ACC112 (cell line): ENCODE data around the gene CTTNBP2.

Experiments
- H2AFZ ChIP-seq: fragments of 200-600 bp; sonication (generic); one replicate; pipeline ENCODE4 v1.6.0; 2017; ENCODE audit warnings: antibody characterized with exemption, low read length; ENCODE audit not compliant: unreplicated experiment
- H3K27ac ChIP-seq: fragments of 200-600 bp; sonication (generic); 2 replicates; pipeline ENCODE4 v1.5.1; 2014; ENCODE audit warnings: low read depth, mild to moderate bottlenecking, antibody characterized with exemption, low read length, moderate library complexity
- H3K27me3 ChIP-seq: fragments of 200-600 bp; sonication (generic); 2 replicates; pipeline ENCODE4 v1.6.1; 2014; ENCODE audit warnings: mild to moderate bottlenecking, antibody characterized with exemption, low read length, moderate library complexity, mixed read lengths; ENCODE audit not compliant: insufficient read depth
- H3K36me3 ChIP-seq: fragments of 200-600 bp; sonication (generic); 2 replicates; pipeline ENCODE4 v1.6.1; 2016; ENCODE audit warnings: mild to moderate bottlenecking, antibody characterized with exemption, low read length, moderate library complexity, mixed read lengths; ENCODE audit not compliant: insufficient read depth
- H3K4me1 ChIP-seq: fragments of 200-600 bp; sonication (generic); one replicate; pipeline ENCODE4 v1.6.1; 2016; ENCODE audit warnings: low read length, mixed read lengths; ENCODE audit not compliant: insufficient read depth, unreplicated experiment, control insufficient read depth
- H3K4me3 ChIP-seq: fragments of 200-600 bp; sonication (generic); 2 replicates; pipeline ENCODE4 v1.5.1; 2014; ENCODE audit warnings: mild to moderate bottlenecking, low read depth, low read length
- H3K79me2 ChIP-seq: fragments of 200-600 bp; sonication (generic); one replicate; pipeline ENCODE4 v1.6.0; 2016; ENCODE audit warnings: low read length; ENCODE audit not compliant: control insufficient read depth, unreplicated experiment, insufficient read depth

Gene CTTNBP2

GRCh38 chr7:117873310-117874190, at the start of gene CTTNBP2:
Gene CTTNBP2, minus strand, starts transcription at chr7:117873441. Its CDS starts 26 bp downstream, at chr7:117873415.
- H3K27me3 ChIP-seq: peaks cover 72% of the 10 kb centered on the region
- H3K36me3 ChIP-seq: no peaks in the 10 kb centered on the region
- H3K27ac ChIP-seq: no peak within 1 kb of the TSS
- H3K79me2 ChIP-seq: no peaks in the 10 kb centered on the region
- H2AFZ ChIP-seq: peak within 1 kb of the TSS; percentile 85
- H3K4me3 ChIP-seq: peak within 1 kb of the TSS; percentile 69
- H3K4me1 ChIP-seq: no peaks in the 10 kb centered on the region

- no peaks in the 10 kb centered on the region for H3K36me3 ChIP-seq
- H3K27ac ChIP-seq: no peak overlapping the region
- H3K4me3 ChIP-seq: no peak overlapping the region
- H3K4me1 ChIP-seq: no peaks in the 10 kb centered on the region
- no peaks in the 10 kb centered on the region for H3K79me2 ChIP-seq
- H3K27me3 ChIP-seq: no peaks in the 10 kb centered on the region
- no peak overlapping the region for H2AFZ ChIP-seq
These were observed 43.1 kb upstream of the CTTNBP2 start for GRCh38 chr7:117916309-117916708.

- H3K4me3 ChIP-seq: no peak overlapping the region
- no peak overlapping the region for H2AFZ ChIP-seq
- H3K36me3 ChIP-seq: no peaks in the 10 kb centered on the region
- no peaks in the 10 kb centered on the region for H3K79me2 ChIP-seq
- H3K27ac ChIP-seq: no peak overlapping the region
- no peaks in the 10 kb centered on the region for H3K4me1 ChIP-seq
- H3K27me3 ChIP-seq: no peaks in the 10 kb centered on the region
These were observed 39.2 kb upstream of the CTTNBP2 start for GRCh38 chr7:117912421-117912820.

GRCh38 chr7:117908031-117908795, 35.0 kb upstream of the CTTNBP2 start:
- Histone ChIP-seq H3K4me1 (no peaks in the 10 kb centered on the region), H2AFZ (no peak overlapping the region), H3K4me3 (no peak overlapping the region), H3K27ac (no peak overlapping the region), H3K36me3 (no peaks in the 10 kb centered on the region), H3K79me2 (no peaks in the 10 kb centered on the region), H3K27me3 (no peaks in the 10 kb centered on the region)

GRCh38 chr7:117907049-117907640, 33.9 kb upstream of the CTTNBP2 start:
- Histone ChIP-seq H3K27me3 (no peaks in the 10 kb centered on the region), H3K27ac (no peak overlapping the region), H3K36me3 (no peaks in the 10 kb centered on the region), H2AFZ (no peak overlapping the region), H3K4me1 (no peaks in the 10 kb centered on the region), H3K79me2 (no peaks in the 10 kb centered on the region), H3K4me3 (no peak overlapping the region)

- Histone ChIP-seq H3K27ac (no peak overlapping the region), H3K79me2 (no peaks in the 10 kb centered on the region), H3K27me3 (no peaks in the 10 kb centered on the region), H2AFZ (no peak overlapping the region), H3K4me1 (no peaks in the 10 kb centered on the region), H3K4me3 (no peak overlapping the region), H3K36me3 (no peaks in the 10 kb centered on the region)
These were observed 29.2 kb upstream of the CTTNBP2 start for GRCh38 chr7:117902314-117902889.

GRCh38 chr7:117901089-117901797, 28.0 kb upstream of the CTTNBP2 start:
- Histone ChIP-seq H3K4me1 (no peaks in the 10 kb centered on the region), H3K36me3 (no peaks in the 10 kb centered on the region), H3K4me3 (no peak overlapping the region), H3K79me2 (no peaks in the 10 kb centered on the region), H2AFZ (no peak overlapping the region), H3K27ac (no peak overlapping the region), H3K27me3 (no peaks in the 10 kb centered on the region)

GRCh38 chr7:117896339-117896738, 23.1 kb upstream of the CTTNBP2 start:
- Histone ChIP-seq H3K4me3 (no peak overlapping the region), H3K4me1 (no peaks in the 10 kb centered on the region), H3K36me3 (no peaks in the 10 kb centered on the region), H3K79me2 (no peaks in the 10 kb centered on the region), H2AFZ (no peak overlapping the region), H3K27me3 (no peaks in the 10 kb centered on the region), H3K27ac (no peak overlapping the region)

- no peaks in the 10 kb centered on the region for H3K79me2 ChIP-seq
- no peaks in the 10 kb centered on the region for H3K36me3 ChIP-seq
- H2AFZ ChIP-seq: no peak overlapping the region
- H3K4me1 ChIP-seq: no peaks in the 10 kb centered on the region
- no peak overlapping the region for H3K27ac ChIP-seq
- H3K4me3 ChIP-seq: no peak overlapping the region
- H3K27me3 ChIP-seq: no peaks in the 10 kb centered on the region
These were observed 22.0 kb upstream of the CTTNBP2 start for GRCh38 chr7:117895276-117895675.

- H3K4me1 ChIP-seq: no peaks in the 10 kb centered on the region
- no peak overlapping the region for H3K4me3 ChIP-seq
- no peak overlapping the region for H2AFZ ChIP-seq
- no peaks in the 10 kb centered on the region for H3K79me2 ChIP-seq
- H3K27ac ChIP-seq: no peak overlapping the region
- H3K27me3 ChIP-seq: no peaks in the 10 kb centered on the region
- no peaks in the 10 kb centered on the region for H3K36me3 ChIP-seq
These were observed 20.8 kb upstream of the CTTNBP2 start for GRCh38 chr7:117894037-117894436.
